GM21576 (cell line): ENCODE results near the gene HSDL1.

Source experiments
- ATAC-seq: cut with Tn5 transposase; IDR thresholded peaks from one replicate; pipeline ENCODE4 v1.9.1; 2021; ENCODE audit warnings: mild to moderate bottlenecking, moderate library complexity; ENCODE audit not compliant: unreplicated experiment

HSDL1 gene

DNA sequence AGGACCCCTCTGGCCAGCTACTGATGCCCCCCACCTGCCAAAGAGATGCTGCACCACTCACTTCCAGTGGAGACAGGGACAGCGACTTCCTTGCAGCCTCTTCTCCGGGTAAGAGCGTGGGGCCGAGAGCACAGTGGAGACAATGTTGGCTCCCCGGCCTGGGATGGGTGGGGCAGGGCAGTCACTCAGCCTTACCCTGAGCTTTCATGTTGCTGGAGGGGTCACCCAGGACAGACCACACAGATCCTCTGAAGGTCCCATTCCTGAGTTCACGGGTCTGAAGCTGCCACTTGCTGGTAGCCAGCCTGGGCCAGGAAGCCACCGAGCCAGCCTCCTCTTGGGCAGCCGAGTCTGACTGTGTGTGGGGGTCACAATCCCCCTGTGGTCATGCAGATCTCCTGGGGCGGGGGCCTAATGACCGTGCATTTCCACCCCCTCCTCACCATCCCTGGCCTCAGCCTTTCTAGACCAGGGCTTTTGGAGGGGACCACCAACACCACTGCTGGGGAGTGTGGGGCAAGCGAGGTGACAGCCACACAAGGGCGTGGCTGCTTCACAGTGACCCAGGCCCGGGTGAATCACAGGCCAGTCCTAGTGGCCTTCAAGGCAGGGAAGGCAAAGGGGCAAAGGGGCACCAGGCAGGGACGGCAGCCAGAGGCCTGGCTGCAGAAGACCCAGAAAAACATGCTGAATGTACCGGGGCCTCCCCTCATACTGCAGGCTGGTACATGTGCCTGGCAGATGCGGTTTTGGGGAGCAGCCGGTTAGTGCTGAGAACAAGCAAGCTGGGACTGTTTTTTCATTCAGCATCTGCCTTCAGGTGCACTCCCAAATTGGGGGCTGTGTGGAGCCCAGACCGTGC lies 31.4 kb upstream of the HSDL1 start:
- no peak for ATAC-seq

DNA sequence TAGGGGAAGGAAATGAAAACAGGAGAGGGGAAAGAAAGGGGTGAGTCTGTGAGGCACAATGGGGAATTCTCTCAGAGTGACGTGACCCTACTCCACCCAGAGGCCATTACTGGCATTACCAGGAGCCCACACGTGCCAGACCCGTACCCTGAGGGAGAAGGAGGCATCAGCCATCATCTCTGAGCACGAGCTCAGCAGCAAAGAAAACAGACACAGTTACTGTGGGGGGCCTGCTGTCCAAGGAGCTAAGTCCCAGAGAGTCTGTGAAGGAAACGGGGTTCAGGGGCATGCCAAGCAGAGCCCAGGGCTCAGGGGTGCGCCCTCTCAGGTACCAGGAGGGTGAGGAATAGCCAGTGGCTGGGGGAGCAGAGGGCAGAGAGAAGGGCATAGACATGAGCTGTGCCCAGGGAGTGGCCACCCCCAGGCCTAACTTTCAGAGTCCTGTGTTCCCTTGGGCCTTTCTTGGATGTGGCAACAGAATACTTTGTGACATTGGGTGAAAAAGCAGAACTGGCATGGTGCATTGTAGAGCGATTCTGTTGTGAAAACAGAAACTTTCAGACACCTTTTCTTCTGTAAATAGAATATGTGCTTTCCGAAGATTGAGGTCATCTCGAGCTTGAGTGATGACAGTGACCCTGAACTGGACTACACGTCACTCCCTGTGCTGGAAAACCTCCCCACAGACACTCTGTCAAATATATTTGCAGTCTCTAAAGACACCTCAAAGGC lies 30.5 kb upstream of the HSDL1 start:
- ATAC-seq = peak; percentile 83

- ATAC-seq = no peak
Measured at GRCh38 chr16:84174396-84174795, 29.4 kb upstream of the HSDL1 start.

GRCh38 chr16:84169765-84170310 lies 24.9 kb upstream of the HSDL1 start:
- ATAC-seq = no peak

- no peak for ATAC-seq
Measured at GRCh38 chr16:84166796-84167695, 22.1 kb upstream of the HSDL1 start.

GRCh38 chr16:84165746-84166145 lies 20.8 kb upstream of the HSDL1 start:
- no peak for ATAC-seq

DNA sequence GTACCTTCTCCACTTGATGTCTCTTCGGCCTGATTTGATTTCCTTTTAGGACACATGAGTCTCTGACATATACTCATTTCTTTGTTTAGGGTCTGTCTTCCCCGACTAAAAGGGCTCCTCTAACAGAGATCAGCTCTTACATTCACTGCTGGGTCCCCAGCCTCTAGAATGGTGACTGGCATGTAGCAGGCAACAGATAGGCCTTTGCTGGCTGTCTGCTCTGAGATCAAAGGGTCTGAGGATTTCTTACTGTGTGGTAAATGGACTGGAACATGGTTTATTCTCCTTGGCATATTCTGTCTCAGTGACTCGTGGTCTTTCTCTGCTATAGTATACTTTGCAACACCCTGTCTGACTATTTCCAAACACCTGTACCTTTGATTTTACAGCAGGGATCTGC lies 16.8 kb upstream of the HSDL1 start:
- ATAC-seq = no peak

DNA sequence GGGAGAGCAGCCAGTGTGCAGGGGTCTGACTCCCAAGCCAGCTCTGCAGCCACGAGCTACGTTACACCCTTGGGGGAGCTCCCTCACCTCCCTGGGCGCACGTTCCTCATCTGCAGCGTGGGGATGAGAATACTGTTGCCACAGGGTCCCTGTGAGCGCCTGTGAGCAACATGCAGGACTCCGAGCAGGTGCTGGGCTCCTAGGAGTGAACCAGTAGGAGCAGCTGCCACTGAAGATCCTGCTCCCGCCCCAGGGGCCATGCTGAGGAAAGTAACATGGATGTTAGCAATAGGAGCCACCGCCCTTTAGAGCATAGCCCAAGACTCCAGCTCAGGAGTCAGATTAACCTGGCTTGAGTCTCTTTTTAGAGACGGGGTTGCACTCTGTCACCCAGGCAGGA lies 16.1 kb upstream of the HSDL1 start:
- ATAC-seq = no peak

DNA sequence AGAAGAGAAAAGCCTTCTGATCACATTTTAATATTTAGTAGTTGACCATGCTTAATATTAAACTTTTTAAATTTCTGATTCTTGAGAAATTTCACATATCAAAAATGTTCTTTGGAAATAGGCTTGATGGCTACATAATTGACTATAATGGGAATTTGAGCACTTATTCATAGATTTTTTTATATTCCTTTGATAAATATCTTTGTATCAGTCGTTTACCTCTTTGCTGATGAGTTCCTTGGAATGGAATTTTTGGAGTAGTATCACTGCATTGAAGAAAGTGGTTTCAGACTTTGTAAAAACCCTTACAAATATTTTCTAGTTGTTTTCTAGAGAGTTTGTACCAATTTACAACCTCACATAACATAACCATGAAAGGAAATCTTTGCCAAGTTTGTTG lies 14.8 kb upstream of the HSDL1 start:
- no peak for ATAC-seq

DNA sequence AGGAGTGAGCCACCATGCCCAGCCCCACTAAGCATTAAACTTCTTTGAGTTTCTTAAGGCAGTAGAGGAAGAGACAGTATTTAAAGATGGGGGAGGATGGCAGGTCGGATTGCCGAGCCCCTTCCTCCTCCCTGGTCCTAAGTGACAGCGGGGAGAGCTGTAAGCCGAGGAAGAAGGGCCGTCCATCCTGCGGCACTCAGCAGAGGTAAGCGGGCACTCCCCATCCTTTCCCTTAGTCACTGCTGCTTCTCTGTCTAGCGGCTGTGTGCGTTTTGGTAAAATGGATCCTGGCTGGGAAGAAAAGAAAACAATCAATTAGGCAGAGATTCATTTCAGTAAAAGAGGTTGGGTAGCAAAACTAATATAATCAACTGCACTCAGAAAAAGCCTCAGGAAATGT lies 14.0 kb upstream of the HSDL1 start:
- no peak for ATAC-seq

DNA sequence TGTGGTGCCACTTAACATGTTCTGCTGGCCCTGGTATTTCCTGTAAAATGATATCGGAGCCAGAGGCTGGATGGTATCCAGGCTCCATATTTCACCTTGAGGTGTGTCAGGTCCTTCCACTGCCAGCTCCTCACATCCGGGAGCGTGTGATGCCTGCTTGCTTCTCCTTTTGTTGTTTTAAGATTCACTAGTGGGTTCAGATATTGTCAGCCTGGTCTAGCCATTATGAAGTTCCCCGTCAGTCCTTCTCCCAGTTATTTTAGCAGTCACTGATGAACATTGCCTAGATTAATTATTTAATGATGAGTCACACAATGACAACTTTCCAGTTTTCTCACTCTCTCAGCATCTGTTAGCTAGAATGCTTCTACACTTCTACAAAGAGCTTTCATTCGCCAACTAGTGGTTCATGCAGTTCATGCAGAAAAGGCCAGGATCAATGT lies 11.4 kb upstream of the HSDL1 start:
- no peak for ATAC-seq

DNA sequence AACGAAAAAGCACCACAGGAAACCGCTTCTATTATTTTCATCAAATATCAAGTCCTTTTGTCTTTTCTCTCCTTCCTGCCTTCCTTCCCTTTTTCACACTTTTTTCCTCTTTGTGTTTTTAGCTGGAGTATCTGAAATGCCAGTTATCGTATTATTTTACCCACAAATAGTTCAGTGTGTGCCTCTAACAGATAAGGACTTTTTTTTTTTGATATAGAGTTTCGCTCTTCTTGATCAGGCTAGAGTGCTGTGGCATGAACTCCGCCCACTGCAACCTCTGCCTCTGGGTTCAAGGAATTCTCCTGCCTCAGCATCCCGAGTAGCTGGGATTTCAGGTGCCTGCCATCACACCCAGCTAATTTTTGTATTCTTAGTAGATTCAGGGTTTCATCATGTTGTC lies 10.8 kb upstream of the HSDL1 start:
- ATAC-seq = no peak

- no peak for ATAC-seq
Measured at GRCh38 chr16:84155226-84155625, 10.2 kb upstream of the HSDL1 start.

- ATAC-seq = no peak
Measured at GRCh38 chr16:84153660-84154214, 8.8 kb upstream of the HSDL1 start.

GRCh38 chr16:84150926-84151325 lies 5.9 kb upstream of the HSDL1 start:
- no peak for ATAC-seq

GRCh38 chr16:84144209-84144858 lies 643 bp downstream of the HSDL1 start:
- peak; percentile 29 for ATAC-seq

DNA sequence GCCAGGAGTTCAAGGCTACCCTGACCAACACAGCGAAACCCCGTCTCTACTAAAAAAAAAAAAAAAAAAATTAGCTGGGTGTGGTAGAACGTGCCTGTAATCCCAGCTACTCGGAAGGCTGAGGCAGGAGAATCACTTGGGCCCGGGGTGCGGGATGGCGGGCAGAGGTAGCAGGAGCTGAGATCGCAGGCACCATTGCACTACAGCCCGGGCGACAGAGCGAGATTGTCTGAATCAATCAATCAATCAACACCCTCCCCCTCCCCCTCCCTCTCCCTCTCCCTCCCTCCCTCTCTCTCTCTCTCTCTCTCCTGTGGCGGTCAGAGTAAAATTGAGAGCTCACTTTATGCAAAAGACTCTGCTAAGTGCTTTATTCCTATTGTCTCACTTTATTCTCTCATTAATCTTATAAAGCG lies 1.2 kb downstream of the HSDL1 start:
- no peak for ATAC-seq

- ATAC-seq = no peak
Measured at GRCh38 chr16:84143081-84143480, 1.9 kb downstream of the HSDL1 start.

GRCh38 chr16:84141143-84141670 lies 3.8 kb downstream of the HSDL1 start:
- no peak for ATAC-seq
